Forelimb muscle (tissue), 1 donor: ENCODE measurements around the gene ADAT3. TPM values are rescaled to one million over a fixed set of nuclear protein-coding genes. Genes with fewer than 3 reads are reported as not detected.
"Not testable (repeated sequence)": the region's sequence is repeated elsewhere in the genome, so short reads cannot be mapped to it uniquely, and the experiment has no call there.

Source experiments
- DNase-seq: peaks from one replicate; pipeline ENCODE4 v3.0.0-alpha.2; 2013; ENCODE audit warnings: low read depth
- polyA plus RNA-seq: library from polyadenylated mRNA; unstranded; fragments of 120-200 nt; gene quantifications from one replicate; pipeline ENCODE4 v1.2.1, GENCODE V29; 2013; ENCODE audit not compliant: insufficient read length

The ADAT3 gene
- polyA plus RNA-seq, 1 donor: 2.4 TPM

- DNase-seq: no peak
These were observed 22.2 kb upstream of the ADAT3 start for GRCh38 chr19:1882786-1883692.

- no peak for DNase-seq
These were observed 21.4 kb upstream of the ADAT3 start for GRCh38 chr19:1883784-1884183.

- no peak for DNase-seq
These were observed 20.9 kb upstream of the ADAT3 start for GRCh38 chr19:1884291-1884718.

GRCh38 chr19:1884719-1885334 lies 20.4 kb upstream of the ADAT3 start:
- no peak for DNase-seq

GRCh38 chr19:1885398-1886119 lies 19.6 kb upstream of the ADAT3 start, which contains the start of gene ABHD17A:
TSS of gene ABHD17A (minus strand) at chr19:1885496. CDS start at chr19:1881566, 3,930 bp downstream.
- peak; percentile 83 for DNase-seq

GRCh38 chr19:1886360-1886759 lies 18.8 kb upstream of the ADAT3 start:
- not testable (repeated sequence) for DNase-seq

GRCh38 chr19:1888385-1888784 lies 16.8 kb upstream of the ADAT3 start:
- no peak for DNase-seq

GRCh38 chr19:1889907-1890306 lies 15.3 kb upstream of the ADAT3 start:
- DNase-seq: no peak

GRCh38 chr19:1893791-1894190 lies 11.4 kb upstream of the ADAT3 start:
- no peak for DNase-seq

GRCh38 chr19:1896508-1896907 lies 8.7 kb upstream of the ADAT3 start:
- no peak for DNase-seq

GRCh38 chr19:1901940-1902404 lies 3.2 kb upstream of the ADAT3 start:
- DNase-seq: no peak

- DNase-seq: no peak
These were observed 2.3 kb upstream of the ADAT3 start for GRCh38 chr19:1902923-1903322.

GRCh38 chr19:1904860-1905109 lies 414 bp upstream of the ADAT3 start:
- DNase-seq: no peak

GRCh38 chr19:1905863-1906375 lies 720 bp downstream of the ADAT3 start:
- no peak for DNase-seq

GRCh38 chr19:1906985-1907562 lies 1.9 kb downstream of the ADAT3 start:
- DNase-seq: no peak

GRCh38 chr19:1907563-1908363 lies 2.6 kb downstream of the ADAT3 start:
- DNase-seq: no peak

- no peak for DNase-seq
These were observed 3.1 kb downstream of the ADAT3 start for GRCh38 chr19:1908364-1908678.

GRCh38 chr19:1909761-1910080 lies 4.5 kb downstream of the ADAT3 start:
- DNase-seq: no peak

- no peak for DNase-seq
These were observed 5.0 kb downstream of the ADAT3 start for GRCh38 chr19:1910177-1910576.

- DNase-seq: no peak
These were observed 5.9 kb downstream of the ADAT3 start for GRCh38 chr19:1911098-1911497.

GRCh38 chr19:1911995-1912394 lies 6.8 kb downstream of the ADAT3 start:
- DNase-seq: no peak
